ENCODE measurements around the gene ZBTB32. TPM values are rescaled to one million over a fixed set of nuclear protein-coding genes. Genes with fewer than 3 reads are reported as not detected.
A peak's percentile ranks its signal among the peaks of the same experiment; 100 is the strongest.
"Not testable (repeated sequence)": the region's sequence is repeated elsewhere in the genome, so short reads cannot be mapped to it uniquely, and the experiment has no call there.

The ZBTB32 gene
- total RNA-seq = not detected

- Histone ChIP-seq H3K4me1 (peaks cover 0 to 6% of the 10 kb centered on the region in 2 donors), H3K27ac (no peak within 1 kb of the TSS), H3K36me3 (no peaks in the 10 kb centered on the region), H3K4me3 (no peak within 1 kb of the TSS), H3K9me3 (no peaks in the 10 kb centered on the region), H3K27me3 (no peaks in the 10 kb centered on the region)
- no peak for DNase-seq (ENCODE audit: low spot score)
- TF ChIP-seq CTCF (IDR thresholded peaks at IDR 0.05) = no peak
Observed at GRCh38 chr19:35704218-35704617, at the start of gene ZBTB32. ZBTB32 (plus strand) TSS chr19:35704558; CDS start chr19:35714627, 10,069 bp downstream.

- not testable (repeated sequence) for H3K4me1 ChIP-seq; H3K27ac ChIP-seq; H3K27me3 ChIP-seq; H3K9me3 ChIP-seq; H3K4me3 ChIP-seq; DNase-seq (ENCODE audit: low spot score)
- peaks cover 84% of the 10 kb centered on the region for H3K36me3 ChIP-seq
Observed at GRCh38 chr19:35654828-35655227, 49.5 kb upstream of the ZBTB32 start.

- H3K4me3 ChIP-seq = no peak overlapping the region
- no peak for DNase-seq (ENCODE audit: low spot score)
- H3K4me1 ChIP-seq = peaks cover 0 to 2% of the 10 kb centered on the region in 2 donors
- no peak for TF ChIP-seq CTCF (IDR thresholded peaks at IDR 0.05)
- peaks cover 92% of the 10 kb centered on the region for H3K36me3 ChIP-seq
- H3K27ac ChIP-seq = no peak overlapping the region
- no peaks in the 10 kb centered on the region for H3K9me3 ChIP-seq
- H3K27me3 ChIP-seq = no peaks in the 10 kb centered on the region
Observed at GRCh38 chr19:35655600-35655999, 48.8 kb upstream of the ZBTB32 start.

- Histone ChIP-seq H3K27me3 (no peaks in the 10 kb centered on the region), H3K4me3 (no peak overlapping the region), H3K36me3 (peaks cover 97% of the 10 kb centered on the region), H3K4me1 (no peaks in the 10 kb centered on the region), H3K27ac (no peak overlapping the region), H3K9me3 (no peaks in the 10 kb centered on the region)
- TF ChIP-seq CTCF (IDR thresholded peaks at IDR 0.05) = no peak
- no peak for DNase-seq (ENCODE audit: low spot score)
Observed at GRCh38 chr19:35656700-35657099, 47.7 kb upstream of the ZBTB32 start.

GRCh38 chr19:35657904-35658700 lies 46.3 kb upstream of the ZBTB32 start:
- H3K4me1 ChIP-seq = no peaks in the 10 kb centered on the region
- DNase-seq (ENCODE audit: low spot score) = no peak
- H3K9me3 ChIP-seq = no peaks in the 10 kb centered on the region
- H3K4me3 ChIP-seq = no peak overlapping the region
- H3K36me3 ChIP-seq = peaks cover 100% of the 10 kb centered on the region
- H3K27ac ChIP-seq = no peak overlapping the region
- no peaks in the 10 kb centered on the region for H3K27me3 ChIP-seq
- peak in 1 of 2 donors; percentile 12 for TF ChIP-seq CTCF (IDR thresholded peaks at IDR 0.05)

- Histone ChIP-seq H3K36me3 (peaks cover 91% of the 10 kb centered on the region), H3K27me3 (no peaks in the 10 kb centered on the region), H3K9me3 (no peaks in the 10 kb centered on the region), H3K27ac (no peak overlapping the region), H3K4me1 (no peaks in the 10 kb centered on the region), H3K4me3 (no peak overlapping the region)
- no peak for TF ChIP-seq CTCF (IDR thresholded peaks at IDR 0.05)
- DNase-seq (ENCODE audit: low spot score) = no peak
Observed at GRCh38 chr19:35661995-35662340, 42.4 kb upstream of the ZBTB32 start.

Data from right atrium auricular region (tissue), 2 donors.